Suprapubic skin (tissue), 4 donors: Measurements from ENCODE around the gene MPP3.

Experiments
- EP300 ChIP-seq: sonication (generic); formaldehyde crosslinking; IDR thresholded peaks from one replicate; pipeline ENCODE4 v1.6.1; 2017; ENCODE audit warnings: antibody characterized with exemption
- POLR2A ChIP-seq, 2 donors: fragments of 450-650 bp; IDR thresholded peaks; one replicate each; pipeline ENCODE4 v1.6.1; 2017; ENCODE audit warnings: antibody characterized with exemption in 2 of 2, mild to moderate bottlenecking in 2 of 2, moderate library complexity in 2 of 2
- POLR2AphosphoS5 ChIP-seq, 3 donors: sonication (generic); formaldehyde crosslinking; IDR thresholded peaks; one replicate each; pipeline ENCODE4 v1.6.1; 2017; ENCODE audit warnings: antibody characterized with exemption in 3 of 3
- TF ChIP-seq, protein P1 (sequence below), 2 donors: fragments of 200-600 bp in 1 of 2; fragments of 450-650 bp in 1 of 2; sonication (generic) in 1 of 2; IDR thresholded peaks; one replicate each; pipeline ENCODE4 v1.5.1; 2016 to 2019; ENCODE audit warnings: antibody characterized with exemption in 2 of 2, mild to moderate bottlenecking in 1 of 2, moderate library complexity in 1 of 2

DNA sequence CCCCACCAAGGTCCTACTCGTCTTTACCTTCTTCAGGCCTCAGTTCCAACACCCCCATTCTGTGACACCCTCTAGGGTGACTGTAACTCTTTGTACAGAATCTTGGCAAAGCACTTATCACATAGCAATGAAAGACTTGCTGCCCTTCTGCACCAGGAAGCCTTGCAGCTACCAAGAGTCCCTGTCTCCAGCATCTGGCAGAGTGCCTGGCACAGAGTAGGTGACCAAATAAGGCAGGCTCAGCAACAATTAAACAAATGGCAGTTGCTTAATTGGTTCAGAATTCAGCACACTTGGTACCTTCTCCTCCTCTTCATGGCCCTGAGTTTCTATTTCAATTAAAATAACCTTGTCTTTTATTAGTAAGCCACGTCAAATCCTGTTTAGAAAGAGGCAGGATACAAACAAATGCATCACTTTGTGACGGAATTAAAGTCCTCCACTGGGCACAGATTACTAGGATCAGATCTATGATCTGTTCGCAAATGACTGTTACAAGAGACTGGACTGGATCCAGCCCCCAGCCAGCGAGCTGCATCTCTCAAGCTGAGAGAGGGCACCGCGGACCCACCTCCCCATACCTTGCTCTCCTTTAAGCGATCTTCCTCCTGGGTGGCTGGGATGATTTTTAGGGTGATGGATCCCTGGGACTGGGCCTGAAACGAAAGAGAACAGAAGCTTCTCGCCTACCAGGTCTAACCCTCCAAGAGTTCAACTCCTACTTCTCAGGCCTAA, 9.4 kb downstream of the MPP3 start:
- TF ChIP-seq, protein P1, sequence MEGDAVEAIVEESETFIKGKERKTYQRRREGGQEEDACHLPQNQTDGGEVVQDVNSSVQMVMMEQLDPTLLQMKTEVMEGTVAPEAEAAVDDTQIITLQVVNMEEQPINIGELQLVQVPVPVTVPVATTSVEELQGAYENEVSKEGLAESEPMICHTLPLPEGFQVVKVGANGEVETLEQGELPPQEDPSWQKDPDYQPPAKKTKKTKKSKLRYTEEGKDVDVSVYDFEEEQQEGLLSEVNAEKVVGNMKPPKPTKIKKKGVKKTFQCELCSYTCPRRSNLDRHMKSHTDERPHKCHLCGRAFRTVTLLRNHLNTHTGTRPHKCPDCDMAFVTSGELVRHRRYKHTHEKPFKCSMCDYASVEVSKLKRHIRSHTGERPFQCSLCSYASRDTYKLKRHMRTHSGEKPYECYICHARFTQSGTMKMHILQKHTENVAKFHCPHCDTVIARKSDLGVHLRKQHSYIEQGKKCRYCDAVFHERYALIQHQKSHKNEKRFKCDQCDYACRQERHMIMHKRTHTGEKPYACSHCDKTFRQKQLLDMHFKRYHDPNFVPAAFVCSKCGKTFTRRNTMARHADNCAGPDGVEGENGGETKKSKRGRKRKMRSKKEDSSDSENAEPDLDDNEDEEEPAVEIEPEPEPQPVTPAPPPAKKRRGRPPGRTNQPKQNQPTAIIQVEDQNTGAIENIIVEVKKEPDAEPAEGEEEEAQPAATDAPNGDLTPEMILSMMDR (IDR thresholded peaks at IDR 0.05), result no peak
- TF ChIP-seq POLR2A (IDR thresholded peaks at IDR 0.05) (no peak), EP300 (no peak), POLR2AphosphoS5 (IDR thresholded peaks at IDR 0.05) (no peak)
